Astrocyte of the spinal cord (primary cell): ENCODE measurements around the gene HDAC6.

Experiments used
- DNase-seq: peaks from one replicate; pipeline ENCODE4 v3.0.0; 2011; ENCODE audit warnings: low read depth, low spot score
- H3K4me3 ChIP-seq: 2 replicates; pipeline ENCODE4 v1.5.1; 2011; ENCODE audit warnings: low read depth, mild to moderate bottlenecking, low read length, moderate library complexity
- in situ Hi-C: cut with HindIII; loops from 2 replicates; pipeline ENCODE4 v1.10.0; 2017; ENCODE audit warnings: low sequenced_read_pairs
- TF ChIP-seq, protein P1 (sequence below): IDR thresholded peaks from 2 replicates; pipeline ENCODE4 v1.5.1; 2012; ENCODE audit warnings: low read depth, mild to moderate bottlenecking, low read length, inconsistent platforms

Gene HDAC6

DNA sequence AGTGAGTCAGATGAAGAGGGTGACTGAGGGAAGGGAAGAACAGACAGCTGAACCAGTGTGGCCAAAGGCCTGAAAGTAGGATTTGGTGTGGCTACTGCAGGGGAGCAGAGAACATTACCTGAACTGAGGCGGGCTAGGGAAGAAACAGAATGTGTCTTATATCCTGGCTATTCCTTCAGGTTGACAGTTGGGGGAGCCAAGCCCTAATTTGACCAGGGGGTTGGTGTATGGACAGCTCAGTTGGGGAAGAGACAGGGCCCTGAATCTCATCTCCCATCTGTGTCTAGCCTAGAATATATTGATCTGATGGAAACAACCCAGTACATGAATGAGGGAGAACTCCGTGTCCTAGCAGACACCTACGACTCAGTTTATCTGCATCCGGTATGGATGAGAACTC lies 4.2 kb downstream of the HDAC6 start:
- TF ChIP-seq, protein P1, sequence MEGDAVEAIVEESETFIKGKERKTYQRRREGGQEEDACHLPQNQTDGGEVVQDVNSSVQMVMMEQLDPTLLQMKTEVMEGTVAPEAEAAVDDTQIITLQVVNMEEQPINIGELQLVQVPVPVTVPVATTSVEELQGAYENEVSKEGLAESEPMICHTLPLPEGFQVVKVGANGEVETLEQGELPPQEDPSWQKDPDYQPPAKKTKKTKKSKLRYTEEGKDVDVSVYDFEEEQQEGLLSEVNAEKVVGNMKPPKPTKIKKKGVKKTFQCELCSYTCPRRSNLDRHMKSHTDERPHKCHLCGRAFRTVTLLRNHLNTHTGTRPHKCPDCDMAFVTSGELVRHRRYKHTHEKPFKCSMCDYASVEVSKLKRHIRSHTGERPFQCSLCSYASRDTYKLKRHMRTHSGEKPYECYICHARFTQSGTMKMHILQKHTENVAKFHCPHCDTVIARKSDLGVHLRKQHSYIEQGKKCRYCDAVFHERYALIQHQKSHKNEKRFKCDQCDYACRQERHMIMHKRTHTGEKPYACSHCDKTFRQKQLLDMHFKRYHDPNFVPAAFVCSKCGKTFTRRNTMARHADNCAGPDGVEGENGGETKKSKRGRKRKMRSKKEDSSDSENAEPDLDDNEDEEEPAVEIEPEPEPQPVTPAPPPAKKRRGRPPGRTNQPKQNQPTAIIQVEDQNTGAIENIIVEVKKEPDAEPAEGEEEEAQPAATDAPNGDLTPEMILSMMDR, result no peak
- no peak overlapping the region for H3K4me3 ChIP-seq
- no peak for DNase-seq
- in situ Hi-C loops, result no loop called here

DNA sequence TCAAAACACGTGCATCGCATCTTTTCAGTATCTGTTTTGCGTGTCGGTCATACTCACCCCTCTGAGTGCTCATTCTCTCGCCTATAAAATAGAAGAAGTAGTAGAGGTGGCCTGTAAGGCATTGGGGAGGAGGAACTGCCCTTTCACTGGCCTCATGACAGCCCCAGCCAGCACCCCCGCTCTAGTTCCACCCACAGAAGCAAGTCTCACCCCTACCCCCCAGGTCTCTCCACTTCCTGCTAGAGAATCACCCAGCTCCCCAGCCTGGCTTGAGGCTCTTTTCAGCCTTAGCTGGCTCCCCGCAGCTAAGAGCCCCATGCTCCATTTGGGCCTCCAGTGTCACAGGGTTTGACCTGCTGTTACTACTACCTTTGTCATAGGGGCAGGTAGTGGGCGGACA lies 11.8 kb downstream of the HDAC6 start:
- TF ChIP-seq, protein P1, result no peak
- no peak overlapping the region for H3K4me3 ChIP-seq
- in situ Hi-C loops, result no loop called here
- DNase-seq, result no peak

DNA sequence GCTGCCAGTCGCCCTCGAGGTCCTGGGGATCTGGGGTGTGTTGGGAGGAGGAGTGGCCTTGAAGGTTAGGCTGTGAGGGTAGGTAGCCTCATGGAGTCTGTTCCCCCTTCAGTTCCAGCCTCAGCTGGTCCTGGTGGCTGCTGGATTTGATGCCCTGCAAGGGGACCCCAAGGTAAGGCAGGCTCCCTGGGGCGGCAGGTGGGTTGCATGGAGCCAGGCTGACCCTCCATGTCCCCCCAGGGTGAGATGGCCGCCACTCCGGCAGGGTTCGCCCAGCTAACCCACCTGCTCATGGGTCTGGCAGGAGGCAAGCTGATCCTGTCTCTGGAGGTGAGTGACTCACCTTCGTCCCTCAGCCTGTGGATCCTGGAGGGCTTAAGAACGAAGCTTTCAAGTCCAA lies 12.9 kb downstream of the HDAC6 start:
- H3K4me3 ChIP-seq, result no peak overlapping the region
- DNase-seq, result no peak
- TF ChIP-seq, protein P1, result no peak
- in situ Hi-C loops, result no loop called here

DNA sequence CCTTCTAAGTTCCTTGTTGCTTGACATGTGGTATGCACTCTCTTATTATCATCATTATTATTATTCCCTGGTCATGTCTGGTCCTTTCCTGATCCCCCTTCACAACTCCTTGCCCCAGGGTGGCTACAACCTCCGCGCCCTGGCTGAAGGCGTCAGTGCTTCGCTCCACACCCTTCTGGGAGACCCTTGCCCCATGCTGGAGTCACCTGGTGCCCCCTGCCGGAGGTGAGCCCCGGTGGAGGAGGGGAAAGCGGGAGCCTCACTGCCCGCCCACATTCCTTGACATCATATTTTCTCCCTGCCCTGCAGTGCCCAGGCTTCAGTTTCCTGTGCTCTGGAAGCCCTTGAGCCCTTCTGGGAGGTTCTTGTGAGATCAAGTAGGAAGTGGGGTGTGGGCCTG lies 13.4 kb downstream of the HDAC6 start:
- in situ Hi-C loops, result no loop called here
- TF ChIP-seq, protein P1, result no peak
- H3K4me3 ChIP-seq, result no peak overlapping the region
- DNase-seq, result no peak

DNA sequence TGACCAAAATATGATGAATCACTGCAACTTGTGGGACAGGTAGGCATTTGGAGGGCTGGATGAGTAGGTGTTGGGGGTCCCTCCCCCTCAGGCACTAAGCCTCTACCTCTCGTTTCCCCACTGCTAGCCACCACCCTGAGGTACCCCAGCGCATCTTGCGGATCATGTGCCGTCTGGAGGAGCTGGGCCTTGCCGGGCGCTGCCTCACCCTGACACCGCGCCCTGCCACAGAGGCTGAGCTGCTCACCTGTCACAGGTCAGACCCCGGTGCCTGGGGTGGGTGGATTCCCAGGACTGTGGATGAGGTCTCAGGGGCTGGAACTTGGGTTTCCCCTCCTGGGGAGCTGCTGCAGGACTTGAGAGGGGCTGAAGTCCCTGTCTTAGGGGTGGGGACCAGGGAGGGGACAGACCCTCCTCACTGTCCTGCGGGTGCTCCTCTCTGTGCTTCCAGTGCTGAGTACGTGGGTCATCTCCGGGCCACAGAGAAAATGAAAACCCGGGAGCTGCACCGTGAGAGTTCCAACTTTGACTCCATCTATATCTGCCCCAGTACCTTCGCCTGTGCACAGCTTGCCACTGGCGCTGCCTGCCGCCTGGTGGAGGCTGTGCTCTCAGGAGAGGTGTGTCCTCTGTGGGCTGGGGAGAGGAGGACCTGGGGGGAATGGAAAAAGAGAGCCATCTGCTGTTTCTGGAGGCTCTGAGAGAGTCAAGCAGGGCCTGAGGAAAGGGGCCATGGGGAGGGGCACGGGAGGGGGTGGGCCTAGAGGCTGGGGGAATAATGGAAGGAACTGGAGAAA lies 14.3 kb downstream of the HDAC6 start:
- TF ChIP-seq, protein P1, result no peak
- DNase-seq, result no peak
- in situ Hi-C loops, result no loop called here
- no peak overlapping the region for H3K4me3 ChIP-seq

DNA sequence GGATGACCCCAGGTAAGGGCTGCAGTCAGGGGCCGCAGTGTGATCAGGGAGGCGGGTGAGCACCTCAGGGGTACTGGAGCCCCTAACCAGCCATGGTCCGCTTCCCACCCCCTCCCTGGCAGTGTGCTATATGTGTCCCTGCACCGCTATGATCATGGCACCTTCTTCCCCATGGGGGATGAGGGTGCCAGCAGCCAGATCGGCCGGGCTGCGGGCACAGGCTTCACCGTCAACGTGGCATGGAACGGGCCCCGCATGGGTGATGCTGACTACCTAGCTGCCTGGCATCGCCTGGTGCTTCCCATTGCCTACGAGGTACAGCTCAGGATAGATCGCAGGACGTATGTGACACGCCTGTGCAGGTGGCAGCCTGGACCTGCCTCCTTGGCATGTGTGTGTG lies 16.2 kb downstream of the HDAC6 start:
- no peak for DNase-seq
- in situ Hi-C loops, result no loop called here
- TF ChIP-seq, protein P1, result no peak
- H3K4me3 ChIP-seq, result no peak overlapping the region
